ENCODE results near the gene GRIK4. TPM values are rescaled to one million over a fixed set of nuclear protein-coding genes. Genes with fewer than 3 reads are reported as not detected.

Gene GRIK4
- total RNA-seq, 2 experiments from 2014 or later, result 0.06 TPM; not detected in 1

DNA sequence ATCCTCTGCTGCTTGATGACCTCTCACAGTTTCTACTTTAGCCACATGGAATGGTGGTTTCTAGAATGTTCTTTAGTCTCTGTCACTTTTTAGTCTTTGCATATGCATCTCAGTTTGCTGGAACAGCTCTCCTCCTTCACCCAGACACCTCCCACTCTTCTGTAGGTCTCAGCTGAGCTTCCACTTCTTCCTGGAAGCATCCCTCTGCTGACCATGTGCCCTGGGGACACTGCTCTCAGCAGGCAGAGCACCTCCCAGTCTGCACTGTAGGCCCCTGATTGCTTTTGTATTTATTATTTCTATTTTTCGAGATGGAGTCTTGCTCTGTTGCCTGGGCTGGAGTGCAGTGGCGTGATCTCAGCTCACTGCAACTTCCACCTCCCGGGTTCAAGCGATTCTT lies 84.0 kb downstream of the GRIK4 start:
- POLR2A ChIA-PET, result no interaction called here
- Histone ChIP-seq H3K9me3 (ENCODE audit: low read length) (no peaks in the 10 kb centered on the region), H3K79me2 (ENCODE audit: insufficient read depth, low read depth, low read length) (no peaks in the 10 kb centered on the region), H3K4me1 (ENCODE audit: insufficient read depth, low read length, poor library complexity, severe bottlenecking) (no peaks in the 10 kb centered on the region), H3K27ac (ENCODE audit: low read depth, low read length, poor library complexity, severe bottlenecking) (no peak overlapping the region), H2AFZ (ENCODE audit: low read length) (no peak overlapping the region), H3K36me3 (ENCODE audit: insufficient read depth, low read length) (no peaks in the 10 kb centered on the region), H3K4me3 (ENCODE audit: low read depth, low read length, poor library complexity, severe bottlenecking) (no peak overlapping the region), H3K4me2 (ENCODE audit: low read length) (no peak overlapping the region), H3K9me2 (ENCODE audit: insufficient read depth, low read length) (no peaks in the 10 kb centered on the region), H4K20me1 (ENCODE audit: insufficient read depth, low read length) (no peaks in the 10 kb centered on the region)
- intact Hi-C loops (cut with micrococcal nuclease; ENCODE audit: unreplicated experiment), result no loop called here
- no peak for DNase-seq (ENCODE audit: low spot score)
- CTCF ChIA-PET (ENCODE audit: unreplicated experiment), result no interaction called here
- TF ChIP-seq EZH2phosphoT487 (IDR thresholded peaks at IDR 0.05; ENCODE audit: borderline replicate concordance, low read depth, low read length), result no peak
- TF ChIP-seq, protein P1, sequence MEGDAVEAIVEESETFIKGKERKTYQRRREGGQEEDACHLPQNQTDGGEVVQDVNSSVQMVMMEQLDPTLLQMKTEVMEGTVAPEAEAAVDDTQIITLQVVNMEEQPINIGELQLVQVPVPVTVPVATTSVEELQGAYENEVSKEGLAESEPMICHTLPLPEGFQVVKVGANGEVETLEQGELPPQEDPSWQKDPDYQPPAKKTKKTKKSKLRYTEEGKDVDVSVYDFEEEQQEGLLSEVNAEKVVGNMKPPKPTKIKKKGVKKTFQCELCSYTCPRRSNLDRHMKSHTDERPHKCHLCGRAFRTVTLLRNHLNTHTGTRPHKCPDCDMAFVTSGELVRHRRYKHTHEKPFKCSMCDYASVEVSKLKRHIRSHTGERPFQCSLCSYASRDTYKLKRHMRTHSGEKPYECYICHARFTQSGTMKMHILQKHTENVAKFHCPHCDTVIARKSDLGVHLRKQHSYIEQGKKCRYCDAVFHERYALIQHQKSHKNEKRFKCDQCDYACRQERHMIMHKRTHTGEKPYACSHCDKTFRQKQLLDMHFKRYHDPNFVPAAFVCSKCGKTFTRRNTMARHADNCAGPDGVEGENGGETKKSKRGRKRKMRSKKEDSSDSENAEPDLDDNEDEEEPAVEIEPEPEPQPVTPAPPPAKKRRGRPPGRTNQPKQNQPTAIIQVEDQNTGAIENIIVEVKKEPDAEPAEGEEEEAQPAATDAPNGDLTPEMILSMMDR (conservative IDR thresholded peaks at IDR 0.05; ENCODE audit: low read length), result no peak
- BruUV-seq (replicated peaks), result no TSS peak

DNA sequence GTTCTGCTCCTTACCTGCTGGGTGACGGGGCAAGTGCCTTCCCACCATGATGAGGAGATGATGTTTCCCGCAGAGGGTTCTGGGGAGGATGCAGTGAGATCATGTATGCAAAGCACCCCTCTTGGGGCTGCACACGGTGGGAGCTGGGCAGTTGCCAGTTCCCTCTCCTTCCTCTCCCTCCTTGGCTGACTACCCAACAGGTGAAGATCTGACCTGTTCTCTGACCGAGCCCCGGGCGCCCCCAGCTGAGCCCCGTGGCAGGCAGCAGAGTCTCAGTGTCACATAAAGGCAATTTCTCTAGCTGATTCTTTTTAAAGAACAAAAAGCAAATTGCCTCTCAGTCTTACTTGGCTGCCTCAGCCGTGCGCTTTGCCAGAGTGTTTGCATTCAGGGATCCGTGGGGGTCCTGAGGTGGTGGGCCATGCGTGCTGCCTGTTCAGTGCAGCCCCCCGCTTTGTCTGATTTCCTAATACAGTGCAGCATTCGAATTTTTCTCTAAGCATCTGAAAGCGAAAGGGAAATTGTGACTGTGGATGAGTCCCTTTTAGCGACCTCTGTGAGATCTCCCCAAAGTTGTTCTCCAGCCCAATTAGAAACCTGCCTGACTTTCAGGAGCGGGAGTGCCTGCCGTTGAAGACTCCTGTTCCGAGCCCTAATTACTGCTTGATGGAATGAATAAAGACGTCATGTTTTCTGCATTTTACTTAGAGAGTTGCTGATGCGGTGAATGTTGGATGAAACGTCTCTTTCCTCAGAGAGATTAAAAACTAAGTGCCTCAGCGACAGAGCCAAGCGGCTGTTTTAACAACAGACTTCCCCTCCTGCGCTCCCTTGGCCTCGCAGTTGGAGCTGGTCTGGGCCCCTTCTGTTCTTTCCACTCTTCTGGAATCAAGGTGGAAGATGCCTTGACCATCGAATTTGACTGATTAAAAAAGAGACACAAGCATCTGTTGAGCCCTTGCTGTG lies 86.0 kb downstream of the GRIK4 start:
- Histone ChIP-seq H2AFZ (ENCODE audit: low read length) (no peak overlapping the region), H3K36me3 (ENCODE audit: insufficient read depth, low read length) (no peaks in the 10 kb centered on the region), H3K79me2 (ENCODE audit: insufficient read depth, low read depth, low read length) (no peaks in the 10 kb centered on the region), H3K4me2 (ENCODE audit: low read length) (no peak overlapping the region), H3K9me3 (ENCODE audit: low read length) (no peaks in the 10 kb centered on the region), H3K4me1 (ENCODE audit: insufficient read depth, low read length, poor library complexity, severe bottlenecking) (no peaks in the 10 kb centered on the region), H3K9me2 (ENCODE audit: insufficient read depth, low read length) (no peaks in the 10 kb centered on the region), H4K20me1 (ENCODE audit: insufficient read depth, low read length) (no peaks in the 10 kb centered on the region), H3K27ac (ENCODE audit: low read depth, low read length, poor library complexity, severe bottlenecking) (no peak overlapping the region), H3K4me3 (ENCODE audit: low read depth, low read length, poor library complexity, severe bottlenecking) (no peak overlapping the region)
- ChIA-PET CTCF (ENCODE audit: unreplicated experiment) (no interaction called here), POLR2A (no interaction called here)
- intact Hi-C loops (cut with micrococcal nuclease; ENCODE audit: unreplicated experiment), result no loop called here
- TF ChIP-seq, protein P1 (conservative IDR thresholded peaks at IDR 0.05; ENCODE audit: low read length), result no peak
- TF ChIP-seq EZH2phosphoT487 (IDR thresholded peaks at IDR 0.05; ENCODE audit: borderline replicate concordance, low read depth, low read length), result no peak
- no TSS peak for BruUV-seq (replicated peaks)
- no peak for DNase-seq (ENCODE audit: low spot score)

Data from OCI-LY7 (cell line).